OCI-LY1 (cell line): ENCODE data around the gene RAPH1.

Experiments
- CTCF ChIP-seq: fragments of 200-600 bp; sonication (generic), shearing (Covaris generic); IDR thresholded peaks from 2 replicates; pipeline ENCODE4 v1.5.1; 2017; ENCODE audit warnings: mild to moderate bottlenecking, antibody characterized with exemption, low read length, moderate library complexity, mixed read lengths
- EZH2 ChIP-seq: fragments of 200-600 bp; sonication (generic), shearing (Covaris generic); IDR thresholded peaks from 2 replicates; pipeline ENCODE4 v1.8.0; 2017; ENCODE audit warnings: borderline replicate concordance, mixed run types, mild to moderate bottlenecking, antibody characterized with exemption, low read length, moderate library complexity, mixed read lengths

- no peak for TF ChIP-seq CTCF
- no peak for TF ChIP-seq EZH2
Measured at GRCh38 chr2:203347375-203347774, 187.7 kb downstream of the RAPH1 start.
